ENCODE data around the gene ZDHHC8. TPM values are rescaled to one million over a fixed set of nuclear protein-coding genes. Genes with fewer than 3 reads are reported as not detected.

ZDHHC8 gene
- total and polyA plus RNA-seq, 2 donors (not counting 3 experiments of a cell fraction or from before 2014, with no cell fraction given) = 49.8 to 131 TPM

- POLR2A ChIA-PET = no interaction called here
- Histone ChIP-seq H3K4me2 (ENCODE audit: insufficient read depth, low read length) (no peak overlapping the region), H4K20me1 (replicated peaks; ENCODE audit: control insufficient read depth, extremely low read depth, insufficient read depth, low read length) (no peaks in the 10 kb centered on the region), H3K9me1 (replicated peaks; ENCODE audit: control insufficient read depth, extremely low read depth, insufficient read depth, low read length) (no peaks in the 10 kb centered on the region), H3K79me2 (ENCODE audit: control insufficient read depth, insufficient read depth, low read length) (no peaks in the 10 kb centered on the region), H3K27ac (ENCODE audit: insufficient read depth, low read depth, low read length) (no peak overlapping the region), H3K4me1 (ENCODE audit: control insufficient read depth, extremely low read depth, insufficient read depth, low read length) (no peaks in the 10 kb centered on the region), H3K36me3 (ENCODE audit: control insufficient read depth in 2 of 2, extremely low read depth in 1 of 2, insufficient read depth in 2 of 2, low read length in 2 of 2) (no peaks in the 10 kb centered on the region), H3K27me3 (ENCODE audit: control insufficient read depth in 2 of 2, insufficient read depth in 2 of 2, low read length in 2 of 2) (no peaks in the 10 kb centered on the region), H3K9ac (replicated peaks; ENCODE audit: extremely low read depth, insufficient read depth, low read length) (no peak overlapping the region), H3K9me3 (replicated peaks; ENCODE audit: control insufficient read depth, insufficient read depth, low read length) (no peaks in the 10 kb centered on the region), H2AFZ (ENCODE audit: low read depth, low read length) (no peak overlapping the region), H3K4me3 (replicated peaks in 1 of 3; ENCODE audit: insufficient read depth in 1 of 3, low read depth in 1 of 3, low read length in 3 of 3) (no peak overlapping the region)
- dilution Hi-C loops (cut with MboI; ENCODE audit: extremely low pct_ligation_motif_present, low sequenced_read_pairs) (no loop called here), intact Hi-C loops (cut with micrococcal nuclease) (no loop called here)
- DNase-seq (ENCODE audit: low read depth, low spot score) (no peak), FAIRE-seq (no peak)
- TF ChIP-seq POLR2A (IDR thresholded peaks at IDR 0.05; ENCODE audit: low read depth, low read length) (no peak), EZH2 (IDR thresholded peaks at IDR 0.05; ENCODE audit: borderline replicate concordance, low read depth, low read length, severe bottlenecking) (no peak), MYC (IDR thresholded peaks at IDR 0.05; ENCODE audit: low read depth, low read length) (no peak), FOS (IDR thresholded peaks at IDR 0.05; ENCODE audit: borderline replicate concordance, insufficient read depth, low read length) (no peak), POLR2AphosphoS5 (IDR thresholded peaks at IDR 0.05; ENCODE audit: insufficient read depth, low read depth, low read length) (no peak)
- CTCF ChIA-PET = interaction anchor here (1.2 kb wide), 1 partner anchor 31 kb away, joined by 3 read pairs; no protein-coding TSS in a partner anchor
- BruUV-seq (replicated peaks) = no TSS peak
Observed at GRCh38 chr22:20187777-20188566, 56.4 kb downstream of the ZDHHC8 start.

GRCh38 chr22:20188567-20188877 is 56.9 kb downstream of the ZDHHC8 start:
- H3K9me1 ChIP-seq (replicated peaks; ENCODE audit: control insufficient read depth, extremely low read depth, insufficient read depth, low read length) = no peaks in the 10 kb centered on the region
- H3K9me3 ChIP-seq (replicated peaks; ENCODE audit: control insufficient read depth, insufficient read depth, low read length) = no peaks in the 10 kb centered on the region
- H3K4me1 ChIP-seq (ENCODE audit: control insufficient read depth, extremely low read depth, insufficient read depth, low read length) = no peaks in the 10 kb centered on the region
- H3K4me2 ChIP-seq (ENCODE audit: insufficient read depth, low read length) = no peak overlapping the region
- no peak overlapping the region for H2AFZ ChIP-seq (ENCODE audit: low read depth, low read length)
- dilution Hi-C loops (cut with MboI; ENCODE audit: extremely low pct_ligation_motif_present, low sequenced_read_pairs) = no loop called here
- no peak overlapping the region for H3K4me3 ChIP-seq (replicated peaks in 1 of 3; ENCODE audit: insufficient read depth in 1 of 3, low read depth in 1 of 3, low read length in 3 of 3)
- ChIA-PET POLR2A (no interaction called here), CTCF (interaction anchor here (1.2 kb wide), 1 partner anchor 32 kb away, joined by 3 read pairs; no protein-coding TSS in a partner anchor)
- no peaks in the 10 kb centered on the region for H3K36me3 ChIP-seq (ENCODE audit: control insufficient read depth in 2 of 2, extremely low read depth in 1 of 2, insufficient read depth in 2 of 2, low read length in 2 of 2)
- TF ChIP-seq FOS (IDR thresholded peaks at IDR 0.05; ENCODE audit: borderline replicate concordance, insufficient read depth, low read length) (no peak), MYC (IDR thresholded peaks at IDR 0.05; ENCODE audit: low read depth, low read length) (no peak), CTCF (IDR thresholded peaks at IDR 0.05; ENCODE audit: extremely low read depth in 1 of 2, insufficient read depth in 1 of 2, low read depth in 1 of 2, low read length in 2 of 2) (no peak), POLR2A (IDR thresholded peaks at IDR 0.05; ENCODE audit: low read depth, low read length) (no peak), POLR2AphosphoS5 (IDR thresholded peaks at IDR 0.05; ENCODE audit: insufficient read depth, low read depth, low read length) (no peak), EZH2 (IDR thresholded peaks at IDR 0.05; ENCODE audit: borderline replicate concordance, low read depth, low read length, severe bottlenecking) (no peak), MAX (IDR thresholded peaks at IDR 0.05; ENCODE audit: insufficient read depth, insufficient read length) (no peak), GATA2 (IDR thresholded peaks at IDR 0.05; ENCODE audit: insufficient read depth, insufficient read length, low read depth, low read length) (no peak), JUN (IDR thresholded peaks at IDR 0.05; ENCODE audit: borderline replicate concordance, insufficient read depth, insufficient read length, low read depth) (no peak)
- H4K20me1 ChIP-seq (replicated peaks; ENCODE audit: control insufficient read depth, extremely low read depth, insufficient read depth, low read length) = no peaks in the 10 kb centered on the region
- DNase-seq (ENCODE audit: low read depth, low spot score) (no peak), FAIRE-seq (no peak)
- intact Hi-C loops (cut with micrococcal nuclease) = no loop called here
- no peak overlapping the region for H3K27ac ChIP-seq (ENCODE audit: insufficient read depth, low read depth, low read length)
- no peaks in the 10 kb centered on the region for H3K79me2 ChIP-seq (ENCODE audit: control insufficient read depth, insufficient read depth, low read length)
- no TSS peak for BruUV-seq (replicated peaks)
- no peak overlapping the region for H3K9ac ChIP-seq (replicated peaks; ENCODE audit: extremely low read depth, insufficient read depth, low read length)
- no peaks in the 10 kb centered on the region for H3K27me3 ChIP-seq (ENCODE audit: control insufficient read depth in 2 of 2, insufficient read depth in 2 of 2, low read length in 2 of 2)
